SIG-M5 treated with dmso at 0.1 percent for 504 hours (cell line): Measurements from ENCODE around the gene ABHD15.

Source experiments
- DNase-seq: peaks from one replicate; lab custom pipeline; 2025; ENCODE audit not compliant: unreplicated experiment; lab: John Stamatoyannopoulos, UW

The ABHD15 gene

GRCh38 chr17:29526322-29526721 lies 40.5 kb downstream of the ABHD15 start:
- no peak for DNase-seq

GRCh38 chr17:29524692-29525091 lies 42.1 kb downstream of the ABHD15 start:
- DNase-seq = no peak

GRCh38 chr17:29518359-29518758 lies 48.5 kb downstream of the ABHD15 start:
- no peak for DNase-seq

GRCh38 chr17:29514792-29515191 lies 52.0 kb downstream of the ABHD15 start:
- no peak for DNase-seq

GRCh38 chr17:29510953-29511352 lies 55.9 kb downstream of the ABHD15 start:
- DNase-seq = no peak
